Medulla oblongata (tissue), 1 donor: ENCODE data around the gene PTTG2.
"Not testable (repeated sequence)": the region's sequence is repeated elsewhere in the genome, so short reads cannot be mapped to it uniquely, and the experiment has no call there.

Source experiments
- DNase-seq: peaks from one replicate; pipeline ENCODE4 v3.0.0-alpha.2; 2015; ENCODE audit errors: extremely low spot score

Gene PTTG2

GRCh38 chr4:37960098-37960497 is at the start of gene PTTG2:
Gene PTTG2, plus strand, starts transcription at chr4:37960398. Its CDS starts 37 bp downstream, at chr4:37960435.
- DNase-seq, result no peak

- no peak for DNase-seq
These were observed 45.7 kb upstream of the PTTG2 start for GRCh38 chr4:37914539-37914938.

GRCh38 chr4:37917388-37917787 is 42.8 kb upstream of the PTTG2 start:
- no peak for DNase-seq

GRCh38 chr4:37918653-37919052 is 41.5 kb upstream of the PTTG2 start:
- DNase-seq, result no peak

- DNase-seq, result no peak
These were observed 37.9 kb upstream of the PTTG2 start for GRCh38 chr4:37922328-37922727.

GRCh38 chr4:37923089-37923488 is 37.1 kb upstream of the PTTG2 start:
- not testable (repeated sequence) for DNase-seq

- no peak for DNase-seq
These were observed 35.3 kb upstream of the PTTG2 start for GRCh38 chr4:37924946-37925345.

- DNase-seq, result no peak
These were observed 32.8 kb upstream of the PTTG2 start for GRCh38 chr4:37927434-37927833.

- DNase-seq, result no peak
These were observed 31.5 kb upstream of the PTTG2 start for GRCh38 chr4:37928426-37929416.

- no peak for DNase-seq
These were observed 26.1 kb upstream of the PTTG2 start for GRCh38 chr4:37934096-37934495.

GRCh38 chr4:37934609-37935008 is 25.6 kb upstream of the PTTG2 start:
- DNase-seq, result no peak

- no peak for DNase-seq
These were observed 25.2 kb upstream of the PTTG2 start for GRCh38 chr4:37935026-37935425.

GRCh38 chr4:37936889-37937498 is 23.2 kb upstream of the PTTG2 start:
- DNase-seq, result peak; percentile 65

GRCh38 chr4:37938208-37938607 is 22.0 kb upstream of the PTTG2 start:
- no peak for DNase-seq

GRCh38 chr4:37946503-37947179 is 13.6 kb upstream of the PTTG2 start:
- DNase-seq, result peak; percentile 59

GRCh38 chr4:37948542-37948941 is 11.7 kb upstream of the PTTG2 start:
- DNase-seq, result no peak

- no peak for DNase-seq
These were observed 10.4 kb upstream of the PTTG2 start for GRCh38 chr4:37949636-37950426.

- peak; percentile 77 for DNase-seq
These were observed 8.5 kb upstream of the PTTG2 start for GRCh38 chr4:37951461-37952352.

GRCh38 chr4:37953156-37953555 is 7.0 kb upstream of the PTTG2 start:
- DNase-seq, result no peak

GRCh38 chr4:37953620-37954293 is 6.4 kb upstream of the PTTG2 start:
- no peak for DNase-seq
